Left lung (tissue), 10 donors: Measurements from ENCODE around the gene SKAP2. TPM values are rescaled to one million over a fixed set of nuclear protein-coding genes. Genes with fewer than 3 reads are reported as not detected.

Experiments used
- ATAC-seq: fragments of 200-7000 bp; cut with Tn5 transposase; one replicate; pipeline ENCODE4 v1.9.1; 2020; ENCODE audit warnings: moderate library complexity
- DNase-seq, 4 donors: peaks; one replicate each; pipeline ENCODE4 v3.0.0-alpha.2; 2013 to 2020
- H3K27ac ChIP-seq, 2 donors: fragments of 200-600 bp; sonication (generic) in 1 of 2; one replicate each; pipeline versions ENCODE4 v1.5.0 to v1.8.0; 2020 to 2021
- H3K27me3 ChIP-seq, 2 donors: fragments of 200-600 bp; sonication (generic) in 1 of 2; one replicate each; pipeline versions ENCODE4 v1.5.0 to v1.8.0; 2020 to 2021
- H3K36me3 ChIP-seq, 2 donors: fragments of 200-600 bp; sonication (generic) in 1 of 2; one replicate each; pipeline versions ENCODE4 v1.5.0 to v1.8.0; 2020 to 2021
- H3K4me1 ChIP-seq, 2 donors: fragments of 200-600 bp; one replicate each; pipeline ENCODE4 v1.8.0; 2021
- H3K4me3 ChIP-seq, 2 donors: fragments of 200-600 bp; sonication (generic) in 1 of 2; one replicate each; pipeline versions ENCODE4 v1.5.0 to v1.8.0; 2020 to 2021; ENCODE audit warnings: mild to moderate bottlenecking in 1 of 2
- H3K9me3 ChIP-seq, 2 donors: fragments of 200-600 bp; sonication (generic) in 1 of 2; one replicate each; pipeline versions ENCODE4 v1.5.0 to v1.8.0; 2020 to 2021
- intact Hi-C, 2 donors: fragments of 100-400 bp; cut with DNase I; formaldehyde crosslinking; loops; one replicate each; pipeline versions ENCODE4 v1.11.2 to v1.14.2; 2022
- polyA plus RNA-seq, 6 donors: library from polyadenylated mRNA; unstranded; fragments of 120-200 nt; gene quantifications; one replicate each; pipeline ENCODE4 v1.2.1, GENCODE V29; 2013; ENCODE audit not compliant: insufficient read length in 6 of 6
- total RNA-seq, 2 donors: library from RNA; stranded (reverse); fragmentation: NEBNext Ultra II Directional; extraction: Animal tissue kit (Norgen Biotek cat#: 25700); gene quantifications; one replicate each; pipeline ENCODE4 v1.2.1, GENCODE V29; 2021
- TF ChIP-seq, protein P1 (sequence below), 2 donors: fragments of 200-600 bp; sonication (generic) in 1 of 2; IDR thresholded peaks; one replicate each; pipeline versions ENCODE4 v1.5.0 to v1.8.0; 2021; ENCODE audit warnings: antibody characterized with exemption in 2 of 2
- donor health status: DM: no; HTN: yes; CAD: no.
- donor health status: DM: no; HTN: no; CAD: no.

The SKAP2 gene
- total and polyA plus RNA-seq, 8 donors, result 43.5 to 61.0 (median 47.2) TPM

DNA sequence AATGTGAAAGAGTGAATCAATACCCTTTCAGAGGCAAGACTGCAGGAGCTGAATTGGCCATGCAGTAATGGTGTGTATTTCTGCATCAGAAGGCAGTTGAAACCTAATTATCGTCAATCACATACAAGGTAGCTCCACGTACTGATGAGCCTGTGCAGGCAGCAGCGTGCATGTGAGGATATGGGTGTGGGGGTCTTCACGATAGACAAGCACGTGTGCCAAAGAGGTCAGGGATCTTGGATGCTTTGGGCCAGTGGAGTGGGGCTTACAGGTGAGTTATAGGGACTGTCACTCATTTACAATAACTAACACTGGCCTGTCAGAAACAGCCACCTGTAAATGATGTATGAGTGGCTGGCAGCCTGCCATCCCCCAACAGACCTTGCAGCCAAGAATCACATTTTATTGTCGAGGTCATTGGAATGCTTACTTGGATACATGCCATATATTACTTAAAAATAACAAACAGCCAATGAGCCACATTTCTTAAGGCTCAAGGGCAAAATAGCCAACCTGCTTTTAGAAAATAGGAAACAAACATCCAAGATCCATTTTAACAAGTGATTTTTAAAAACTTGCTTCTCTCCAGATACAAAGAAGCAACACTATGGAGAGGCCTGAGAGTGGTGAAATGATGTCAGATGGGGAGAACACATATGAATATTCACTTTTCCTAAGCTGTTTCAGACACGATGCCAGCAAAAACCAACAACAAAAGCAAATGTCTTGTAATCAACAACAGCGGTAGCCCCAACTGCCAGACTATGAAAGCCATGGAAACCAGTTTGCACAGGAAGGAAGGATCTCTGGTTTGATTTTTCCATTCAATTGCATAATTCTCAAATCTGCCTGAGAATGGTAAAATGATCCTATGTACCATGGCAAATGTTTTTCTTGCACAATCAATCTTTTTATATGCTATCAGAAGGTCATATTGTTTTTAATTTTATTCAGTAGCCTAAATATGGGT, 210.7 kb downstream of the SKAP2 start:
- TF ChIP-seq, protein P1, sequence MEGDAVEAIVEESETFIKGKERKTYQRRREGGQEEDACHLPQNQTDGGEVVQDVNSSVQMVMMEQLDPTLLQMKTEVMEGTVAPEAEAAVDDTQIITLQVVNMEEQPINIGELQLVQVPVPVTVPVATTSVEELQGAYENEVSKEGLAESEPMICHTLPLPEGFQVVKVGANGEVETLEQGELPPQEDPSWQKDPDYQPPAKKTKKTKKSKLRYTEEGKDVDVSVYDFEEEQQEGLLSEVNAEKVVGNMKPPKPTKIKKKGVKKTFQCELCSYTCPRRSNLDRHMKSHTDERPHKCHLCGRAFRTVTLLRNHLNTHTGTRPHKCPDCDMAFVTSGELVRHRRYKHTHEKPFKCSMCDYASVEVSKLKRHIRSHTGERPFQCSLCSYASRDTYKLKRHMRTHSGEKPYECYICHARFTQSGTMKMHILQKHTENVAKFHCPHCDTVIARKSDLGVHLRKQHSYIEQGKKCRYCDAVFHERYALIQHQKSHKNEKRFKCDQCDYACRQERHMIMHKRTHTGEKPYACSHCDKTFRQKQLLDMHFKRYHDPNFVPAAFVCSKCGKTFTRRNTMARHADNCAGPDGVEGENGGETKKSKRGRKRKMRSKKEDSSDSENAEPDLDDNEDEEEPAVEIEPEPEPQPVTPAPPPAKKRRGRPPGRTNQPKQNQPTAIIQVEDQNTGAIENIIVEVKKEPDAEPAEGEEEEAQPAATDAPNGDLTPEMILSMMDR (IDR thresholded peaks at IDR 0.05), result no peak
- H3K27me3 ChIP-seq, result no peaks in the 10 kb centered on the region
- intact Hi-C loops, result loop anchor here in 1 of 2 donors (10.0 kb wide), 1 partner anchor 139 kb away; no protein-coding TSS in a partner anchor
- H3K9me3 ChIP-seq, result no peaks in the 10 kb centered on the region
- H3K4me1 ChIP-seq, result no peaks in the 10 kb centered on the region
- H3K27ac ChIP-seq, result no peak overlapping the region
- no peaks in the 10 kb centered on the region for H3K36me3 ChIP-seq
- no peak for ATAC-seq
- no peak for DNase-seq
- no peak overlapping the region for H3K4me3 ChIP-seq

DNA sequence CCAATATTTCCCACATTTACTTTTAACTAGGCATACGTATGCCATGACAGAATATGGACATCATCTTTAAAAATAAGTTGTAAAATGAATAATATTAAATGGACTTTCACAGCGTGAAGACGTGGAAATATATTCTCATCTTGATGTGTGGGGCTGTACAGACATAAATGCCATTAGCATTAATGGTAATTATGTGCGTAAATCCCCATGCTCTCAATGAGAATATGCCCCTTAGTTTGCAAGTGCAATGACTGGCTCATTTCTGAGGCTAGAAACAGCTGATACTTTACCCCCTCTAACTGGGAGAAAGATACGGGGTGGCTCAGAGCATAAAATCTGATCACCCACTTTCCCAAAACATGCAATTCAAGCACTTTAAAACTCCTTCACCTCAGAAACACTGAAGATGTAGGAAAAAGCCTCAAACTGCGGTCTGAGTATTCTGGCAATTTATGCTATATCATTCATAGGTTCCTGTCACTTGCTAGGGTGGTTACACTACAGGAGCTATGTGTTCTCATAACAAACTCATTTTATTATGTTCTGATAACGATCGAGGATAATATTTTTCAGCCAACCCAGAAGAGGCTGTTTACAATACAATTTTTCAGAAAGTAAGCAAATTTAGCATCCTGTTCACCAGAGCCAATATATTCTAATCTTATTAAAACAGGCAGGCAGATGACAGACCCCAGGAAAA, 211.8 kb downstream of the SKAP2 start:
- intact Hi-C loops, result loop anchor here in 1 of 2 donors (10.0 kb wide), 1 partner anchor 138 kb away; no protein-coding TSS in a partner anchor
- H3K9me3 ChIP-seq, result no peaks in the 10 kb centered on the region
- no peak overlapping the region for H3K27ac ChIP-seq
- H3K27me3 ChIP-seq, result no peaks in the 10 kb centered on the region
- no peak overlapping the region for H3K4me3 ChIP-seq
- TF ChIP-seq, protein P1 (IDR thresholded peaks at IDR 0.05), result no peak
- H3K36me3 ChIP-seq, result no peaks in the 10 kb centered on the region
- DNase-seq (no peak), ATAC-seq (no peak)
- no peaks in the 10 kb centered on the region for H3K4me1 ChIP-seq

DNA sequence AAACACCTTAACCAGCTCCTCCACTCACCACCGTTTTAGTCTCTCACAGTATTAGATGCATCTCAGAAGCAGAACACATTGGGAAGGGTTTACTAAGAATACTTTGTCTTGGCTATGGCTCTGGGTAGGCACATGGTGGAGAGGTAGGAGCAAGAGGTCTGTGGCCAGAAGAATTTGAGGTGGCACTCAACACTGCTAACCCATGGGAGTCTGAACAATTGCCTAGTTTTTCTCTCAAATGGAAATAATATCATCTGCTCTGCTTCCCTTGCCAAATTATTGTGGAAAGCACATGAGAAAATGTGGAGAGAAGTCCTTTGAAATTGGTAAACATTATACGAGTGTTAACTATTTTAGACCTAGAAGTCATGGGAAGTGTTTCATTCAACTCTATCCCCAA, 214.3 kb downstream of the SKAP2 start:
- Histone ChIP-seq H3K36me3 (no peaks in the 10 kb centered on the region), H3K9me3 (no peaks in the 10 kb centered on the region), H3K27me3 (no peaks in the 10 kb centered on the region), H3K27ac (no peak overlapping the region), H3K4me1 (no peaks in the 10 kb centered on the region), H3K4me3 (no peak overlapping the region)
- no peak for DNase-seq
- ATAC-seq, result no peak
- TF ChIP-seq, protein P1 (IDR thresholded peaks at IDR 0.05), result no peak
- intact Hi-C loops, result loop anchor here in 1 of 2 donors (10.0 kb wide), 1 partner anchor 135 kb away; no protein-coding TSS in a partner anchor

DNA sequence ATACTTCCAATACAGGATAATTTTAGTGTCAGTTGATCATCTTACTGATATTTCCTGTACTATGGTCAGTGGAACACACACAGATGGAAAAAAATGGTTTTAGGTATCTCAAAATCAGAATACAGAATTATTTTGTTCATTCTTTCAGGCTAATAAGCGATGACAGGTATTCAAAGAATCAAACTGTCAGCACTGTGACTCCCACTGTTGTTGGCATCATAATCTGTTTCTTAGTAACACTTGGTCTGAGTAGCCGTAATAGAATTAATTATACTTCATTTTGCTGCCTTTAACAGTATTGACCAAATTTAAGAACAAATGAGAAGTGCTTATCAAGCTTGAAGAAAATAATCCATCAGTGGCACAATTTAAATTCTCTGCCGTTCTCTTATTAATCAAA, 215.0 kb downstream of the SKAP2 start:
- no peak overlapping the region for H3K27ac ChIP-seq
- no peak for DNase-seq
- no peak overlapping the region for H3K4me3 ChIP-seq
- H3K36me3 ChIP-seq, result no peaks in the 10 kb centered on the region
- ATAC-seq, result no peak
- H3K27me3 ChIP-seq, result no peaks in the 10 kb centered on the region
- no peaks in the 10 kb centered on the region for H3K9me3 ChIP-seq
- H3K4me1 ChIP-seq, result no peaks in the 10 kb centered on the region
- TF ChIP-seq, protein P1 (IDR thresholded peaks at IDR 0.05), result no peak
- intact Hi-C loops, result no loop called here

DNA sequence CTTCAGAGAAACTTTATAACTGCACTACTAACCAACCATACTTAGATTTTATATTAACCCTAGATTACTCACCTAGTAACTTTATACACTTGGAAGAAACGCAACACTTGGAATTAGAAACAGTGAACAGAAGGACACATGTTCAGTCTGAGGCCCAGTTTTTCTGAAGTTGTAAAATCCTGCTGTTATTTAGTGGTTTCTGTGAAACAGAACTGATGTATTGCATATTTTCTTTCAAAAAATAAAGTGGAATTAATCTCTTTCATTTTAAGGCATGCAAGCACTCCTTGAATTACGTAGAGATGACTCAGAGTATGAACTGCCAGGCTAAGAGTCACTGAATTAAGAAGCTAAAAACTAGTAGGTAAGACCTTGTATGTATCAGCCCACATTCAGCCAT, 215.8 kb downstream of the SKAP2 start:
- DNase-seq (no peak), ATAC-seq (no peak)
- intact Hi-C loops, result no loop called here
- no peaks in the 10 kb centered on the region for H3K9me3 ChIP-seq
- H3K27me3 ChIP-seq, result no peaks in the 10 kb centered on the region
- no peak overlapping the region for H3K27ac ChIP-seq
- TF ChIP-seq, protein P1 (IDR thresholded peaks at IDR 0.05), result no peak
- no peaks in the 10 kb centered on the region for H3K36me3 ChIP-seq
- H3K4me3 ChIP-seq, result no peak overlapping the region
- H3K4me1 ChIP-seq, result no peaks in the 10 kb centered on the region
